Psoas muscle (tissue), 8 donors: ENCODE measurements around the gene SURF2. TPM values are rescaled to one million over a fixed set of nuclear protein-coding genes. Genes with fewer than 3 reads are reported as not detected.
A peak's percentile ranks its signal among the peaks of the same experiment; 100 is the strongest.

Source experiments
- ATAC-seq, 4 donors: fragments of 200-7000 bp; cut with Tn5 transposase; one replicate each; pipeline ENCODE4 v1.9.1; 2020; ENCODE audit warnings: moderate library complexity in 3 of 4, mild to moderate bottlenecking in 2 of 4
- DNase-seq, 2 donors: peaks; one replicate each; pipeline ENCODE4 v3.0.0-alpha.2; 2020
- H3K27ac ChIP-seq: fragments of 200-600 bp; one replicate; pipeline ENCODE4 v1.8.0; 2022
- H3K27me3 ChIP-seq, 3 donors: fragments of 200-600 bp in 1 of 3; one replicate each; pipeline versions ENCODE4 v1.6.1 to v1.8.0; 2013 to 2022; ENCODE audit warnings: low read length in 2 of 3, mild to moderate bottlenecking in 2 of 3, moderate library complexity in 1 of 3; ENCODE audit not compliant: insufficient read depth in 3 of 3
- H3K36me3 ChIP-seq, 2 donors: fragments of 200-600 bp in 1 of 2; one replicate each; pipeline versions ENCODE4 v1.6.1 to v1.8.0; 2013 to 2022; ENCODE audit warnings: low read depth in 1 of 2, mild to moderate bottlenecking in 1 of 2, moderate library complexity in 1 of 2; ENCODE audit not compliant: insufficient read depth in 1 of 2
- H3K4me1 ChIP-seq: fragments of 200-600 bp; one replicate; pipeline ENCODE4 v1.8.0; 2022
- H3K4me3 ChIP-seq: fragments of 200-600 bp; one replicate; pipeline ENCODE4 v1.8.0; 2022; ENCODE audit warnings: mild to moderate bottlenecking
- H3K9me3 ChIP-seq: fragments of 200-600 bp; one replicate; pipeline ENCODE4 v1.8.0; 2022
- WGBS, 3 donors: extraction: QIAGEN DNeasy Blood & Tissue Kit; methylation state at CpG; one replicate each; pipeline versions ENCODE4 v1.1.6 to v1.1.7; 2013; 5-methylcytosine and 5-hydroxymethylcytosine counted together
- intact Hi-C, 2 donors: fragments of 100-400 bp; cut with DNase I; formaldehyde crosslinking; loops; one replicate each; pipeline versions ENCODE4 v1.11.0 to v1.14.2; 2022
- polyA plus RNA-seq, 3 donors: library from polyadenylated mRNA; stranded (reverse); fragments of 200-250 nt; gene quantifications; one replicate each; pipeline ENCODE4 v1.2.3, GENCODE V29; 2013
- total RNA-seq, 4 donors: library from RNA; stranded (reverse); fragmentation: NEBNext Ultra II Directional in 2 of 4; extraction: Animal tissue kit (Norgen Biotek cat#: 25700) in 2 of 4; gene quantifications; one replicate each; pipeline versions ENCODE4 v1.2.1 to v1.2.4, GENCODE V29; 2021 to 2023
- TF ChIP-seq, protein P1 (sequence below): fragments of 200-600 bp; IDR thresholded peaks from one replicate; pipeline ENCODE4 v1.8.0; 2022; ENCODE audit warnings: antibody characterized with exemption
- donor health status: healthy with polysubstance abuse.
- donor health status: DM: no; HTN: no; CAD: no; lungs with moderate emphysema.
- donor health status: Bipolar disorder and iron deficiency.
- donor health status: healthy.
- donor health status: DM: yes; HTN: yes; CAD: no.
- donor health status: DM: no; HTN: no; CAD: no.
- donor health status: DM: no; HTN: no; CAD: no.
- donor health status: DM: yes; HTN: yes; CAD: no.

SURF2 gene
- total and polyA plus RNA-seq, 7 donors: 10.9 to 50.6 (median 13.8) TPM

DNA sequence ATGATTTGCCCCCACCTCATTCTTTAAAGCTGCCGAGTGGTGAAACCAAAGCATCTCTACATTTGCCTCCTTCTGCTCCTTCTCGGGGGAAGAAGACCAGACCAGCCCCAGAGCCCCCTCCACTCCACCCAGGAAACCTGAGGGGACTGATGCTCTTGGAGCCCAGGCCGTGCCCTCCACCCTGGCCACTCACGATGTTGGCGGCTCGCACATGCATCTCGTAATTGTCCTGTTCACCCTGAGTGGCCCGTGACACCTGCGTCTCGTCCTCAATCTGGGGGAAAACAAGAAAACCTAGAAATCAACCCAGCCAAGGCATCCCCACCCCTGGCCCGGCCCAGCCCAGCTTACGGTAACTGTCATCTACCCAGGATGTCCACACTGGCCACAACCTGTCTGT is 11.4 kb upstream of the SURF2 start:
- Histone ChIP-seq H3K4me3 (no peak overlapping the region), H3K27me3 (no peaks in the 10 kb centered on the region), H3K36me3 (peaks cover 12 to 79% of the 10 kb centered on the region in 2 donors), H3K9me3 (no peaks in the 10 kb centered on the region), H3K27ac (no peak overlapping the region), H3K4me1 (peaks cover 26% of the 10 kb centered on the region)
- intact Hi-C loops: loop anchor here in 1 of 2 donors (5.0 kb wide), 1 partner anchor 132 kb away; the partner anchor contains the start of gene SLC2A6
- TF ChIP-seq, protein P1, sequence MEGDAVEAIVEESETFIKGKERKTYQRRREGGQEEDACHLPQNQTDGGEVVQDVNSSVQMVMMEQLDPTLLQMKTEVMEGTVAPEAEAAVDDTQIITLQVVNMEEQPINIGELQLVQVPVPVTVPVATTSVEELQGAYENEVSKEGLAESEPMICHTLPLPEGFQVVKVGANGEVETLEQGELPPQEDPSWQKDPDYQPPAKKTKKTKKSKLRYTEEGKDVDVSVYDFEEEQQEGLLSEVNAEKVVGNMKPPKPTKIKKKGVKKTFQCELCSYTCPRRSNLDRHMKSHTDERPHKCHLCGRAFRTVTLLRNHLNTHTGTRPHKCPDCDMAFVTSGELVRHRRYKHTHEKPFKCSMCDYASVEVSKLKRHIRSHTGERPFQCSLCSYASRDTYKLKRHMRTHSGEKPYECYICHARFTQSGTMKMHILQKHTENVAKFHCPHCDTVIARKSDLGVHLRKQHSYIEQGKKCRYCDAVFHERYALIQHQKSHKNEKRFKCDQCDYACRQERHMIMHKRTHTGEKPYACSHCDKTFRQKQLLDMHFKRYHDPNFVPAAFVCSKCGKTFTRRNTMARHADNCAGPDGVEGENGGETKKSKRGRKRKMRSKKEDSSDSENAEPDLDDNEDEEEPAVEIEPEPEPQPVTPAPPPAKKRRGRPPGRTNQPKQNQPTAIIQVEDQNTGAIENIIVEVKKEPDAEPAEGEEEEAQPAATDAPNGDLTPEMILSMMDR: no peak
- ATAC-seq (no peak), DNase-seq (no peak)
- 94 to 95% (median 94%) methylated on average over 12 of the region's 12 CpGs for WGBS, 3 donors

DNA sequence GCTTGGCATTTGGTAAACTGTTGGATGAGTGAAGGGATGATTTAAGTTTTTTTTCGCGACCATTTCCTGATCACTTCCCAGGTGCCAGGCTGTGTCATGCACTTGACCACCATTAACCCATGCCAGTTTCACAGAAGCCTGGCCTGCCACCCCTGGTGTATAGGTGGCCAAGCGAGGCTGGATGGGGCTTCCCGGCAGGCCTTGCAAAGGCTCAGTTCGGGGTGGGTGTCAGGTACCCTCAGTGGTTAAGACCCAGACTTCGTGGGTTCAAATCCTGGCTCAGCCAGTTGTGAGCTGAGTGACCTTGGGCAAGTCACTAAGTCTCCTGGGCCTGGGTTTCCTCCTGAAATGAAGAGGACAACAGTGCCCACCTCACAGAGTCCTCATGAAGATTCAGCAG is 10.8 kb upstream of the SURF2 start:
- H3K27me3 ChIP-seq: no peaks in the 10 kb centered on the region
- H3K27ac ChIP-seq: no peak overlapping the region
- intact Hi-C loops: loop anchor here in 1 of 2 donors (5.0 kb wide), 1 partner anchor 132 kb away; the partner anchor contains the start of gene SLC2A6
- no peak for ATAC-seq
- DNase-seq: no peak
- peaks cover 12 to 79% of the 10 kb centered on the region in 2 donors for H3K36me3 ChIP-seq
- TF ChIP-seq, protein P1: no peak
- 91 to 96% (median 92%) methylated on average over 6 of the region's 6 CpGs for WGBS, 3 donors
- H3K4me3 ChIP-seq: no peak overlapping the region
- peaks cover 26% of the 10 kb centered on the region for H3K4me1 ChIP-seq
- H3K9me3 ChIP-seq: no peaks in the 10 kb centered on the region

DNA sequence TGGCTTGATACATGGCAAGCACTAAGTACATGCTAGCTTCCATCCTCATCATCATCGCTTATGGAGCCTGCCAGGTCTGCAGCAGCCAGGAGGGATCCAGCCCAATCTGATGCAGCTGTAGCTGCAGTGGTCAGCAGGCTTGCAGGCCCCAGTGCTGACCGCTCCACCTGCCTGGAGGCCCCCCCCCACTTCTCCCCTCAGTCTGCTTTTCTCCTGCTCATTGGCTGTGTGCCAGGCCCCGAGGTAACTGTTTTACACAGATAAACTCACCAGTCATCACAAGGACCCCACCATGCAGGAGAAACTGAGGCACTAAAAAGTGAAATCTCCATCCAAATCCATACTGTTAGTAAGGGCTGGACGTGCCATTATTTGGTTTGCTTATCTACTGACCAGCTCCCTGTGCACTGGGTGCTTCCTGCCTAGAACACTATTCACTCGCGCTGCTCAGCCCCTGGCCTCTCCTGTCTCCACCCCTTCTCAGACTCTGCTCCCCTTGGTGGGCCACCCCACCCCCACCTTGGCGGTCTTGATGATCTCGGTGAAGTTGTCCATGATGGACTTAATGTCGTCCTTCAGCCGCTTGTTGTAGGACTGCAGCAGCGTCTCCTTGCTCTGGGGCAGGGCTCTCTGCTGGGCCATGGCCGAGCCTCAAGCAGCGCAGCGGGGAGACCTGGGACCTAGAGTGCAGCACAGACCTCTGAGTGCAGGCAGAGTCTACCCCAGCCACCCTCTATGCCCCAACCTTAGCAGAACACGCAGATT is 10.1 kb upstream of the SURF2 start:
- ATAC-seq: no peak

DNA sequence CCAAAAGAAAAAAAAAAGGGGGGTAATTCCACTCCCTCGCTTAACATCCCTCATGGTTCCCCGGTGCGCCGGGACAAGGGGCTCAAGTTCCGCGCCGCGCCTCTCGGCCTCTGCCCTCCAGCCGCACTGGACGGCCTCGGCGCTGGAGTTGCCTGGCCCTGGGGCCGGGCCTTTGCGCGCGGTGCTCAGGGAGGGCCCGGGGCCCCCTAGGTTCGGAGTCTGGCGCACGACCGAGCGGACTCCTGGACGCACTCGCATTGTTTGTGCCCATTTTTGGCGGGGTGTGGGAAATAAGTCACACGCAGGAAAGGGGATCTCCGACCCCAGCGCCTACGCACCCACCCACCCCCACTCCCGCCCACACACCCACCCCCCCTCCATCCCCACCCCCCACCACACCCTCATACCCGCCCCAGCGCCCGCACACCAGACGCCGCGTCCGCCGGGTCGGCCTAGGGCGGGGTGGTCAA is 8.8 kb upstream of the SURF2 start:
- intact Hi-C loops: loop anchor here in 1 of 2 donors (5.0 kb wide), 1 partner anchor 130 kb away; the partner anchor contains the start of gene SLC2A6
- H3K36me3 ChIP-seq: peaks cover 12 to 79% of the 10 kb centered on the region in 2 donors

More for the DNA sequence above, 10.1 kb upstream of the SURF2 start:
- WGBS, 3 donors: 54 to 69% (median 60%) methylated on average over 15 of the region's 15 CpGs
- intact Hi-C loops: loop anchor here in 1 of 2 donors (5.0 kb wide), 1 partner anchor 131 kb away; the partner anchor contains the start of gene SLC2A6
- Histone ChIP-seq H3K27ac (peak overlapping the region; percentile 91), H3K9me3 (no peaks in the 10 kb centered on the region), H3K36me3 (peaks cover 12 to 79% of the 10 kb centered on the region in 2 donors), H3K4me3 (peak overlapping the region; percentile 97), H3K4me1 (peaks cover 29% of the 10 kb centered on the region), H3K27me3 (no peaks in the 10 kb centered on the region)
- TF ChIP-seq, protein P1: no peak
- DNase-seq: no peak

More for the DNA sequence above, 8.8 kb upstream of the SURF2 start:
- Histone ChIP-seq H3K4me1 (peaks cover 29% of the 10 kb centered on the region), H3K27ac (peak overlapping the region; percentile 91), H3K9me3 (no peaks in the 10 kb centered on the region), H3K4me3 (peak overlapping the region; percentile 97), H3K27me3 (no peaks in the 10 kb centered on the region)
- DNase-seq: peak in 1 of 2 donors; percentile 50
- TF ChIP-seq, protein P1: no peak
- ATAC-seq: peak; percentile 46 to 70 (median 58)
- WGBS, 3 donors: 0 to 1% (median 0%) methylated on average over 30 to 41 of the region's 41 CpGs
